Endodermal cell (in vitro differentiated cells): ENCODE data around the gene GPC6. TPM values are rescaled to one million over a fixed set of nuclear protein-coding genes. Genes with fewer than 3 reads are reported as not detected.

Experiments used
- DNase-seq: peaks from one replicate; pipeline ENCODE4 v3.0.0-alpha.2; 2017
- H3K27ac ChIP-seq: 2 replicates; pipeline ENCODE4 v1.5.1; 2013; ENCODE audit warnings: mild to moderate bottlenecking, low read depth, low read length, moderate library complexity
- H3K27me3 ChIP-seq: 2 replicates; pipeline ENCODE4 v1.6.1; 2013; ENCODE audit warnings: mild to moderate bottlenecking, low read length, moderate library complexity; ENCODE audit not compliant: insufficient read depth, control insufficient read depth, poor library complexity, severe bottlenecking
- H3K36me3 ChIP-seq: 2 replicates; pipeline ENCODE4 v1.7.0; 2013; ENCODE audit warnings: mild to moderate bottlenecking, low read length, moderate library complexity; ENCODE audit not compliant: control insufficient read depth, insufficient read depth
- H3K4me1 ChIP-seq: one replicate; pipeline ENCODE4 v1.7.0; 2013; ENCODE audit warnings: low read length; ENCODE audit not compliant: control insufficient read depth, insufficient read depth
- H3K4me3 ChIP-seq: 2 replicates; pipeline ENCODE4 v1.5.1; 2013; ENCODE audit warnings: mild to moderate bottlenecking, low read length, moderate library complexity
- H3K9ac ChIP-seq: 2 replicates; pipeline ENCODE4 v1.6.1; 2013; ENCODE audit warnings: mild to moderate bottlenecking, low read length, moderate library complexity; ENCODE audit not compliant: poor library complexity, severe bottlenecking; ENCODE audit errors: extremely low read depth
- H3K9me3 ChIP-seq: 2 replicates; pipeline ENCODE4 v1.6.1; 2013; ENCODE audit warnings: mild to moderate bottlenecking, low read length, moderate library complexity; ENCODE audit not compliant: control insufficient read depth
- H3K27ac Mint-ChIP-seq: 2 replicates; pipeline ENCODE4 v1.8.0; 2020; ENCODE audit warnings: mixed read lengths
- H3K27me3 Mint-ChIP-seq: 2 replicates; pipeline ENCODE4 v1.8.0; 2021; ENCODE audit warnings: mild to moderate bottlenecking, mixed read lengths; ENCODE audit not compliant: insufficient read depth
- H3K36me3 Mint-ChIP-seq: 2 replicates; pipeline ENCODE4 v1.8.0; 2020; ENCODE audit warnings: low read depth, mixed read lengths
- H3K4me1 Mint-ChIP-seq: 2 replicates; pipeline ENCODE4 v1.8.0; 2020; ENCODE audit warnings: mixed read lengths
- H3K4me3 Mint-ChIP-seq: 2 replicates; pipeline ENCODE4 v1.8.0; 2020; ENCODE audit warnings: mild to moderate bottlenecking, moderate library complexity, mixed read lengths
- H3K9me3 Mint-ChIP-seq: 2 replicates; pipeline ENCODE4 v1.8.0; 2020; ENCODE audit warnings: mild to moderate bottlenecking, mixed read lengths
- WGBS, 2 experiments: methylation state at CpG; one replicate each; pipeline versions ENCODE4 v1.1.5 to v1.1.7; 2013; ENCODE audit warnings: missing lambda C conversion rate in 2 of 2, mixed read lengths in 1 of 2; ENCODE audit not compliant: insufficient coverage in 1 of 2, insufficient read length in 1 of 2; 5-methylcytosine and 5-hydroxymethylcytosine counted together
- total RNA-seq, 2 donors: library from RNA; stranded (reverse); fragmentation: NEBNext Ultra II Directional in 1 of 2; extraction: Animal tissue kit (Norgen Biotek cat#: 25700) in 1 of 2; gene quantifications; 2 replicates in 1 of 2; 3 replicates in 1 of 2; pipeline ENCODE4 v1.2.1, GENCODE V29; 2021
- TF ChIP-seq, protein P1 (sequence below): fragments of 200-600 bp; sonication (generic); conservative IDR thresholded peaks from 2 replicates; pipeline ENCODE4 v1.5.0; 2021; ENCODE audit warnings: antibody characterized with exemption, mild to moderate bottlenecking

GPC6 gene
- total RNA-seq, 2 donors from 2014 or later, result 69.6 to 80.4 TPM

GRCh38 chr13:94254737-94255136 lies 1028.1 kb downstream of the GPC6 start:
- Mint-ChIP-seq H3K4me3 (no peak overlapping the region), H3K9me3 (no peaks in the 10 kb centered on the region), H3K36me3 (peaks cover 2% of the 10 kb centered on the region), H3K4me1 (peaks cover 19% of the 10 kb centered on the region), H3K27me3 (peaks cover 9% of the 10 kb centered on the region), H3K27ac (no peak overlapping the region)
- H3K9ac ChIP-seq, result no peak overlapping the region
- TF ChIP-seq, protein P1, sequence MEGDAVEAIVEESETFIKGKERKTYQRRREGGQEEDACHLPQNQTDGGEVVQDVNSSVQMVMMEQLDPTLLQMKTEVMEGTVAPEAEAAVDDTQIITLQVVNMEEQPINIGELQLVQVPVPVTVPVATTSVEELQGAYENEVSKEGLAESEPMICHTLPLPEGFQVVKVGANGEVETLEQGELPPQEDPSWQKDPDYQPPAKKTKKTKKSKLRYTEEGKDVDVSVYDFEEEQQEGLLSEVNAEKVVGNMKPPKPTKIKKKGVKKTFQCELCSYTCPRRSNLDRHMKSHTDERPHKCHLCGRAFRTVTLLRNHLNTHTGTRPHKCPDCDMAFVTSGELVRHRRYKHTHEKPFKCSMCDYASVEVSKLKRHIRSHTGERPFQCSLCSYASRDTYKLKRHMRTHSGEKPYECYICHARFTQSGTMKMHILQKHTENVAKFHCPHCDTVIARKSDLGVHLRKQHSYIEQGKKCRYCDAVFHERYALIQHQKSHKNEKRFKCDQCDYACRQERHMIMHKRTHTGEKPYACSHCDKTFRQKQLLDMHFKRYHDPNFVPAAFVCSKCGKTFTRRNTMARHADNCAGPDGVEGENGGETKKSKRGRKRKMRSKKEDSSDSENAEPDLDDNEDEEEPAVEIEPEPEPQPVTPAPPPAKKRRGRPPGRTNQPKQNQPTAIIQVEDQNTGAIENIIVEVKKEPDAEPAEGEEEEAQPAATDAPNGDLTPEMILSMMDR, result no peak
- no peaks in the 10 kb centered on the region for H3K36me3 ChIP-seq
- no peaks in the 10 kb centered on the region for H3K9me3 ChIP-seq
- DNase-seq, result no peak
- H3K4me1 ChIP-seq, result peaks cover 4% of the 10 kb centered on the region
- no peak overlapping the region for H3K4me3 ChIP-seq
- H3K27me3 ChIP-seq, result no peaks in the 10 kb centered on the region
- no peak overlapping the region for H3K27ac ChIP-seq

DNA sequence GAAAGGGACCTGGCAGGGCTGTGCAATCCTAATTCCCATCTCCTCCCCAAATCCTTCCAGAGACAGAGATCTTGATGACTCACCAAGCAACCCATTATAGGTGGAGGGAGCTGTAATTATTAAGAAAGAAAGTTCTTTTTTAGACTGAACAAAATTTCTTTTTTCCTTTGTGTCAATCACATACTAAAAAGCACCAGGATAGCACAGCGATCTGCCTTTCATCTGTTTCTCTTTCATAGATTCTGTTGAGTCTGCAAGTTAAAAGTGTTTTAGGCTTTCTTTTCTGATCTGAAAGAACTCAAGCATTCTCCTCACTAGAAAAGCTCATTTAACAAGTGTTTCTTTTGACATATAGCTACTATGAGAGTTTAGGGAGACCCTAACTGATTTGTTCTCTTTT lies 1030.1 kb downstream of the GPC6 start:
- Mint-ChIP-seq H3K4me1 (peaks cover 6% of the 10 kb centered on the region), H3K9me3 (no peaks in the 10 kb centered on the region), H3K27me3 (peaks cover 9% of the 10 kb centered on the region), H3K27ac (no peak overlapping the region), H3K36me3 (peaks cover 2% of the 10 kb centered on the region), H3K4me3 (no peak overlapping the region)
- H3K4me3 ChIP-seq, result no peak overlapping the region
- TF ChIP-seq, protein P1, result no peak
- H3K9me3 ChIP-seq, result no peaks in the 10 kb centered on the region
- no peaks in the 10 kb centered on the region for H3K27me3 ChIP-seq
- H3K9ac ChIP-seq, result no peak overlapping the region
- no peaks in the 10 kb centered on the region for H3K36me3 ChIP-seq
- no peaks in the 10 kb centered on the region for H3K4me1 ChIP-seq
- no peak overlapping the region for H3K27ac ChIP-seq
- no peak for DNase-seq
- WGBS, 2 experiments, result 86 to 100% methylated on average over 1 of the region's 1 CpG

GRCh38 chr13:94259984-94260383 lies 1033.4 kb downstream of the GPC6 start:
- no peak overlapping the region for H3K4me3 Mint-ChIP-seq
- WGBS, 2 experiments, result 95 to 100% methylated on average over 1 of the region's 1 CpG
- H3K27ac Mint-ChIP-seq, result no peak overlapping the region
- H3K27me3 ChIP-seq, result no peaks in the 10 kb centered on the region
- no peaks in the 10 kb centered on the region for H3K4me1 ChIP-seq
- peaks cover 2% of the 10 kb centered on the region for H3K36me3 Mint-ChIP-seq
- peaks cover 7% of the 10 kb centered on the region for H3K4me1 Mint-ChIP-seq
- peaks cover 9% of the 10 kb centered on the region for H3K27me3 Mint-ChIP-seq
- H3K4me3 ChIP-seq, result no peak overlapping the region
- no peaks in the 10 kb centered on the region for H3K9me3 ChIP-seq
- no peaks in the 10 kb centered on the region for H3K9me3 Mint-ChIP-seq
- H3K9ac ChIP-seq, result no peak overlapping the region
- H3K36me3 ChIP-seq, result no peaks in the 10 kb centered on the region
- H3K27ac ChIP-seq, result no peak overlapping the region
- TF ChIP-seq, protein P1, result no peak
- DNase-seq, result no peak
